Chondrocyte (in vitro differentiated cells): Measurements from ENCODE around the gene SEMA4B. TPM values are rescaled to one million over a fixed set of nuclear protein-coding genes. Genes with fewer than 3 reads are reported as not detected.

Source experiments
- DNase-seq: peaks from one replicate; pipeline ENCODE4 v3.0.0; 2021; ENCODE audit warnings: mixed read lengths, low spot score
- H3K27ac Mint-ChIP-seq: one replicate; pipeline ENCODE4 v1.8.0; 2021; ENCODE audit warnings: mild to moderate bottlenecking, moderate library complexity, mixed read lengths; ENCODE audit not compliant: unreplicated experiment
- H3K27me3 Mint-ChIP-seq: 2 replicates; pipeline ENCODE4 v1.8.0; 2021; ENCODE audit warnings: low read depth, mixed read lengths
- H3K36me3 Mint-ChIP-seq: 2 replicates; pipeline ENCODE4 v1.8.0; 2021; ENCODE audit warnings: low read depth, mixed read lengths
- H3K4me1 Mint-ChIP-seq: 2 replicates; pipeline ENCODE4 v1.8.0; 2021; ENCODE audit warnings: low read depth, mild to moderate bottlenecking, mixed read lengths
- H3K4me3 Mint-ChIP-seq: one replicate; pipeline ENCODE4 v1.8.0; 2021; ENCODE audit warnings: mild to moderate bottlenecking, moderate library complexity, mixed read lengths; ENCODE audit not compliant: unreplicated experiment
- H3K9me3 Mint-ChIP-seq: 2 replicates; pipeline ENCODE4 v1.8.0; 2021; ENCODE audit warnings: low read depth, mixed read lengths
- CTCF ChIP-seq: fragments of 200-600 bp; sonication (generic); IDR thresholded peaks from 2 replicates; pipeline ENCODE4 v1.5.0; 2021; ENCODE audit warnings: antibody characterized with exemption, mild to moderate bottlenecking, moderate library complexity
- total RNA-seq: library from RNA; stranded (reverse); gene quantifications from 3 replicates; pipeline ENCODE4 v1.2.1, GENCODE V29; 2021

SEMA4B gene
- total RNA-seq, 1 donor from 2014 or later = 10.5 TPM

- Mint-ChIP-seq H3K36me3 (peaks cover 4% of the 10 kb centered on the region), H3K4me3 (no peak overlapping the region), H3K27ac (no peak overlapping the region), H3K27me3 (no peaks in the 10 kb centered on the region), H3K9me3 (no peaks in the 10 kb centered on the region), H3K4me1 (peaks cover 7% of the 10 kb centered on the region)
- no peak for DNase-seq
- no peak for TF ChIP-seq CTCF
Observed at GRCh38 chr15:90213818-90214204, 12.7 kb downstream of the SEMA4B start.

- peak; percentile 60 for TF ChIP-seq CTCF
- H3K27me3 Mint-ChIP-seq = no peaks in the 10 kb centered on the region
- H3K4me1 Mint-ChIP-seq = peaks cover 7% of the 10 kb centered on the region
- H3K4me3 Mint-ChIP-seq = no peak overlapping the region
- DNase-seq = no peak
- H3K36me3 Mint-ChIP-seq = peaks cover 4% of the 10 kb centered on the region
- H3K9me3 Mint-ChIP-seq = no peaks in the 10 kb centered on the region
- H3K27ac Mint-ChIP-seq = no peak overlapping the region
Observed at GRCh38 chr15:90214553-90215196, 13.5 kb downstream of the SEMA4B start.

GRCh38 chr15:90217671-90218394 lies 16.7 kb downstream of the SEMA4B start:
- Mint-ChIP-seq H3K9me3 (no peaks in the 10 kb centered on the region), H3K36me3 (no peaks in the 10 kb centered on the region), H3K27ac (no peak overlapping the region), H3K4me3 (no peak overlapping the region), H3K4me1 (peaks cover 10% of the 10 kb centered on the region), H3K27me3 (no peaks in the 10 kb centered on the region)
- no peak for DNase-seq
- no peak for TF ChIP-seq CTCF

DNA sequence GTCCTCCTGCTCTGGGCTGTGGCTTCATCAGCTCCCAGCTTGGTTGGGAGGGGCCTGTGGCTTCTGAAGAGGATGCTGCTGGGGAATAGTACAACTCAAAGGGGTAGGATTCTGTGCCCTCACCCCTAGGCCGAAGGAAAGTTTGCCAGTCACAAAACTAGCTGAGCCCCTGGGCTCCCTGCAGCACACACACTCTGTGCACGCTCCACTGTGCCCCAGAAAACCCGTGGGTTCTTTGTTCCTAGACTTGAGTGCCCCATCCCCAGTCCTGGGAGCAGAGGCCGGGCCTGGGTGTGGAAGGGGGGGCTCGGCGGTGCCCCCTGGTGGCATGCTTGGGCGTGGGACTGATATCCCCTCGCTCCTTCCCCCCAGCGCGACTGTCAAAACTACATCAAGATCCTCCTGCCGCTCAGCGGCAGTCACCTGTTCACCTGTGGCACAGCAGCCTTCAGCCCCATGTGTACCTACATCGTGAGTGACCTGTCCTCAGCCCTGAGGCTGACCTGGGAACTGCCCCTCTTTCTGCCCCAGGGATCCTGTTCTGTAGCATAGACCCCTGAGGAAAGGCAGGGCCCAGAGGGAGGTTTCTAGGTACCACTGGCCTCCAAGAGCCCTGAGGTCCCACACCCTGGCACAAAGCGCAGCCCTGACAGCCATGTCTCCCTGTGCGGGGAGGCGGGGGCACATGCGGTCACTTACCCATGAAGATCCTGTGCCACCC lies 18.5 kb downstream of the SEMA4B start:
- no peaks in the 10 kb centered on the region for H3K27me3 Mint-ChIP-seq
- H3K36me3 Mint-ChIP-seq = no peaks in the 10 kb centered on the region
- no peak overlapping the region for H3K4me3 Mint-ChIP-seq
- no peak for DNase-seq
- H3K4me1 Mint-ChIP-seq = peaks cover 10% of the 10 kb centered on the region
- TF ChIP-seq CTCF = peak; percentile 82
- H3K27ac Mint-ChIP-seq = no peak overlapping the region
- H3K9me3 Mint-ChIP-seq = no peaks in the 10 kb centered on the region

- no peak for DNase-seq
- no peaks in the 10 kb centered on the region for H3K9me3 Mint-ChIP-seq
- no peak overlapping the region for H3K27ac Mint-ChIP-seq
- H3K4me1 Mint-ChIP-seq = peaks cover 10% of the 10 kb centered on the region
- H3K4me3 Mint-ChIP-seq = no peak overlapping the region
- H3K27me3 Mint-ChIP-seq = no peaks in the 10 kb centered on the region
- peak; percentile 84 for TF ChIP-seq CTCF
- peaks cover 2% of the 10 kb centered on the region for H3K36me3 Mint-ChIP-seq
Observed at GRCh38 chr15:90221246-90221900, 20.2 kb downstream of the SEMA4B start.
